ENCODE results near the gene NEGR1.

NEGR1 gene

DNA sequence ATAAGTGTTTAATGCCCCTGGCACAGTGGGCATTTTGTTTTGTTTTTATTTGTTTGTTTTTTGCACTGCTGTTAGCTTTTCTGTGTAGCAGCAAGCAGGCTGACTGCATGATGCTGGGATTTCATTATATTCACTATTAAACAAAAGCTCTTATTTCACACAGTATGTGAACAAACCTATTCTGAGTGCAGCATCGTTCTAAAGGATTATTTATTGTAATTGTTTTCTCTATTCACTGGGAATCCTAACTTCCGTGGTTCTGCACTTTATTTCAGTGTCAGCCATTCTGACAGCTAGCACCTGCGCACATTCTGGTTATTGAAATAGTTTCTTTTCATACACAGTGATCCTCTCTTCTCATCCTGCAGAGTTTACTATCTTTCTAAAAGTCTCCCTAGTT is 595.0 kb downstream of the NEGR1 start:
- no peak for DNase-seq (ENCODE audit: low spot score)

DNA sequence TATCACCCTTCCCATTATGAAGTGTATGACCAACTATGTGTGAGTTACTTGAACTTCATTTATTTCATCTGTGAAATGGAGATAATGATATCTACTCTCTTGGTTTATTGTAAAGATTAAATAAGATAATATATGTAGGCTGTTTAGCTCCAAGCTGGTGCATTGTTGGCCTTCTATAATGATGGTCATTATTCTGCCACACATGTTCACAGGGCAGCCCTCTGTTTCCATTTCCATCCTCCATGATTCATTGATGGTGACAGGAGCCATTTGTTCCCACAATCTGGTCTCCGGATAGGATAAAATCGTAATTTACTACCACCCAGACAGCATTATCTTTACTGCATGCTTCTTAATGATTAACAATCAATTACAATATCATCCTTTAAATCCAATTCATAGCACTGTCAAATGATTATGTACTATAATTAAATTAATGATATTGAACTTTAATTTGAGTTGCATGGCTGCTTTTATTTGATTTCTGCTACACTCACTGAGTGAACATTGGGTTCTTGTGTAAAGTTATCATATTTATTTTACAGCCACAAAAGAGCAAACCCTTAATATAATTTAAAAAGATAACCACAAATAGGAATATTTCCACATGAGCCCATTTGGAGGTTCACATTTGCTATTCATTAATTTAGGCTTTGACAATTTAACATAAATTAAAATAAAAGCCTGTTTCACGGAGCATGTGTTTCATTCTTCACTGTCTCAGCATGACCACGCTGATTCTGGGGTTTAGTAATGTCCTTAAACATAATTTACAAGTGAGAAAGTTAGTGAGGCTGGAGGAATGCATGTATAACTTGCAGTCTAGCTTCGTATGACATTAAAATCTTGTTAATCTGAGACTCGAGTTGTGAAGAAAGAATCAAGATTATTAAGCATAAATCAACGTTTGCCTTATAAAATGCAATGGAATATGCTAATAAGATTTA is 605.1 kb downstream of the NEGR1 start:
- no peak for DNase-seq (ENCODE audit: low spot score)

DNA sequence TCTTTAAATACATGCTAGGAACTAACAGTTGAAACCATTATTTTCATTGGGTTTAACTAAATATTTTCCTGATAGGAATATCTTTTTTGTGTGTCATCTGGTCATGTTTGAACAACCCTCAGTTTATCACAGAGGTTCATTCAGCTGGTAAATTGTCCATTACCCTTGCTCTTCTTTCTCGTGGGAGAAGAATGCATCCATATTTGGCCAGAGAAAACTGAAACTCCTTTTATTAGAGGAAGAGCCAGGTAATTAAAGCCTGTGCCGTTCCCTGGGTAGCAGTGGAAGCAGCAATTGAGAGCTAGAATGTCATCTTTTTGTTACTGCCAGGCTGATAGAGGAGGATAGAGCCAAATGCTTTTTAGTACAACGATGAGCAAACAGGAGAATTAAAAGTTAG is 614.3 kb downstream of the NEGR1 start:
- no peak for DNase-seq (ENCODE audit: low spot score)

- DNase-seq (ENCODE audit: low spot score) = no peak
Measured at GRCh38 chr1:71667216-71667615, 615.1 kb downstream of the NEGR1 start.

- no peak for DNase-seq (ENCODE audit: low spot score)
Measured at GRCh38 chr1:71666609-71667008, 615.7 kb downstream of the NEGR1 start.

- DNase-seq (ENCODE audit: low spot score) = no peak
Measured at GRCh38 chr1:71660411-71660810, 621.9 kb downstream of the NEGR1 start.

DNA sequence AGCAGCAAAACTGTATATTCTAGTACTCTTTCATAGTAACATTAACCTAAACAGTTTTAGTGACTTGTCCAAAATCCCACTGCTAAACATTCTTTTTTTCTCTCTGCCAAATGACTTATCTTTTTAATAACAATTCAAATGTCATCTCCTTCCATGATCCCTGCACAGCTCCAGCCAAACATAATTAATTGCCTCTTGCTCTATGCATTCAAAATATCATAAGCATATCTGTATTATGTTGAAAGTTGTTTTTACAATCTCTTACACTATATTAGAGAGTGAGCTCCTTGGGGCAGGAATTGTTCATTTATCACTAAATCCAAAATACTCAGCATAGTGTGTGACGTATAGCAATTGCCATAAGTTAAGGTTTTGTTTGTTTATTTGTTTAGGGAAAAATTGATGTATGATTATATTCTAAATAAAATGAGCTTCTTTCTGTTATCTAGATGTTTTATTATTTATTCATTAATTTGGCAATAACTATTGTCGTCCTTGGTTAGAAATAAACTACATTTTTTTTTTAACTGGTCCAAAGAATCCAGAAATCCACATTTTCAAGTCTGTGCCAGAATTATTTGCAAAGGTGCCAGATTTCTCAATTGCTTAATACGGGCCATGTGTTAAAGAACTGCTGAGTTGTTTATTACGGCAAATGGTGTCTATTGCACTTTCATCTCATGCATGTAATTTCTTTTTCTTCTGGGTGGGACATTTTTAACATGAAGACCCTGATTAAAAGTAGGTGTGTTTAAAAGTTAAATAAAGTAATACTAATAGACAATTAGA is 624.3 kb downstream of the NEGR1 start:
- DNase-seq (ENCODE audit: low spot score) = no peak

GRCh38 chr1:71656902-71657301 is 625.4 kb downstream of the NEGR1 start:
- DNase-seq (ENCODE audit: low spot score) = no peak

DNA sequence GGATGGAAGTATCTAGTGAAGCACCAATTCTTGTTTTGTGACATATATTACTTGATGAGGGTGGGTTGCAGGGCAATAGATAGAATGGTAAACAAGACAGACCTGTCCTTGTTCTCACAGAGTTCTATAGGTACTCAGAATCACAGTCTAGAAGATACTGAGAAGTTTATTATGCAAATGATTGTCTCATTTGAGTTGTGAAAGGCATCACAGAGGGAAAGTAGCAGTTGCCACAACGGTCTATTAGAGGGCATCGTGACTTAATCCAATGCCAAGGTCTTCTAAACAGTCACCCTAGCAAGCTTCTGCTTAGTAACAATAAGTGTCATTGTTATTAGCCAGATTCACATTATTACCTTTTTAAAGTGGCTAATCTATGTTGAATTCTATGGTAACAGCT is 626.7 kb downstream of the NEGR1 start:
- no peak for DNase-seq (ENCODE audit: low spot score)

- no peak for DNase-seq (ENCODE audit: low spot score)
Measured at GRCh38 chr1:71653952-71654351, 628.4 kb downstream of the NEGR1 start.

GRCh38 chr1:71651214-71651613 is 631.1 kb downstream of the NEGR1 start:
- no peak for DNase-seq (ENCODE audit: low spot score)

DNA sequence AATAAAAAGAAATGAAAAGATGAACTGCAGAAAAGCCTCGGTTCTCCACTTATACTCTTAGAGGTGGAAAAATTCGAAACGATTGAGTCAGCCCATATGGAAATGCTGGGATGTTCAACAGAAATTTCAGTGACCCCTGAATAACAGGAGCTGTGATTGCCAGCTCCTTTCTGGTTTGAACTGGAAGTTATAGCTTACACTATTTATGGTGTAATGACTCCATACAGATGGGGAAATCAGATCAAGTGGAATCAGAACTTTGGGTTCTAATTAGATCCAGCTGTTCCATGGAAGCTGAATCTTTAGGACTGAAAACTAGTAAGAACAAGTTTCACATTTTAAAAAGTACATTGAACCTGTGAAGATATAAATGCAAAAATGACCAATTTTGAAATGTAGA is 632.2 kb downstream of the NEGR1 start:
- no peak for DNase-seq (ENCODE audit: low spot score)

DNA sequence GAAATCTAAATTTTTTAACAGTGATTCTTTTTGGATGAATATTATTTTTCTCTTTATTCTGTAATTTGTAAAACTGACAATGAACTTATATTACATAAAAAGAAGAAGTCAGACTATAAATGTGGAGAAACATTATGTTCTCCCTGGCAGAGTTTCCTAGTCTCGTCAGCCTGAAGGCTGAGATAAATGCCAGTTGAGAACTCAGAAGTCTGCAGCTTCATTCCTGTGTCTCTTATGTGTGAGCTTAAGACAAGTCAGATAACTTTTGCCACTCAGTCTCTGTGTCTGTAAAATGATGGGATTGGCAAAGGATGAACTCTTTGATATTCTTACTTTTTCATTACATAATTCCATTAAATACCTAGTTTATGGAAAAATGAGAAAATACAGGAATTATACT is 632.7 kb downstream of the NEGR1 start:
- no peak for DNase-seq (ENCODE audit: low spot score)

- DNase-seq (ENCODE audit: low spot score) = no peak
Measured at GRCh38 chr1:71647513-71648300, 634.6 kb downstream of the NEGR1 start.

DNA sequence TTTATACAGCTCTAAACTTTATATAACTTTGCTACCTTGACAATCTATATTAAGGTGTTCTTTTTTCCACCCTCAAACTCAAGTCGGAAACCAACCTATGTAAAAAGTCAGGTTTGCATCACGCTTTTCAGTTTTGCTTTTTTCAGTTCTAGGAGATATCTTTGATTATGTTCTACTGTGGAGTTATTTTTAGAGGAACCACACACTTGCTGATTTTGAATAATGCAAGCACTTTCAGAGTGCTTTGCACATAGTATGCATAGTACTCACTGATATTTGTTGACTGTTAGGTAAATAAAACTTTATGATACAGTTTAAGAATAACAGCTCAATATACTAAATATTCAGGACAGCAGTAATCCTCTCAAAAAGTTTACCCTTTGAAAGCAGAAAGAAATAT is 637.3 kb downstream of the NEGR1 start:
- no peak for DNase-seq (ENCODE audit: low spot score)

- DNase-seq (ENCODE audit: low spot score) = no peak
Measured at GRCh38 chr1:71641903-71642302, 640.4 kb downstream of the NEGR1 start.

DNA sequence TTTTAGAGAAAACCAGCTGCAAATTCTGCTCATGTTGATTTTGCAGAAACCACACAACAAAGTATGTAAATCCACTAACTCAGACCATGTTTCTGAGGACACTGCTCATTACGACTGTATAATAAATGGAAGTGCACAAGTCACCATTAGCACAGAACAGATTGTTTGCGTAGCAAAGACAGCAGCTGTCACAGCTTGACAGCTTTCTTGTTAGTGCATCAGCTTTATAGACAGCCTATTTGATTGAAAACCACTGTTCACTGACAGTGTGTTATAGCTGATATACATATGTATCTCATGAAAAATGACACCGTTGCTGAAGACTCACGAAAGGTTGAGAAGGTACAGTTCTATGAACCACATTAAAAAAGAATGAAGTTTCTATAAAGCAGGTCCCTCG is 641.3 kb downstream of the NEGR1 start:
- no peak for DNase-seq (ENCODE audit: low spot score)

GRCh38 chr1:71640116-71640515 is 642.2 kb downstream of the NEGR1 start:
- DNase-seq (ENCODE audit: low spot score) = no peak

DNA sequence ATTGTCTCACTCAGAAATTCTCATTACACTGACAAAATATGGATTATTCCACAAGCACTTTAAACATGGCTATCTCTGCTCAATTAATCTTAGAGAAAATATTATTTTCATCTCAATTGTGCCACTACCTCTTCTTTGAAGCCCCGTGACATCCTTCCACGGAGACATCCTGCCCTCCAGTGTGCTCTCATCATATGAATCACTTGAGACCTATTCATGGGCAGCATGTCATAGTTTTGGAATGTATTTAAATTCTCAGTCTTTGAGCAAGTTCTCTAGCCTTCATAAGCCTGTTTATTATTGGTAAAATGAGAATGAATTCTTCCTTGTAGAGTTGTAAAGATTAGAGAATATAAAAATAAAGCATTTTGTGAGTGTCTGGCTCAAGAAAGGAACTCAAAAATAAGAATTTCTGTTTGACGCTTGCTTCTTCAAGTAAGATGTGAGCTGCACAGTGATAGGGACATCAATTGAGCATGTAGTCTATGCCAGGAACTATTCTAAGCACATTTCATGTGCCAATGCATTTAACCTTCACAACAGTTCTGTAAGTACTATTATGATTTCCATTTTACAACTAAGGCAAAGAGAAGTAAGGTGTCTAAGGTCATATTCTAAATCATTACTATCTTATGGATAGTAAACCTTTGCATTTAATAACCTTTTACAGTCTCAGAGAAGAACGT is 644.1 kb downstream of the NEGR1 start:
- peak; percentile 43 for DNase-seq (ENCODE audit: low spot score)

GRCh38 chr1:71635568-71635967 is 646.8 kb downstream of the NEGR1 start:
- DNase-seq (ENCODE audit: low spot score) = no peak

GRCh38 chr1:71634159-71634558 is 648.2 kb downstream of the NEGR1 start:
- no peak for DNase-seq (ENCODE audit: low spot score)

- no peak for DNase-seq (ENCODE audit: low spot score)
Measured at GRCh38 chr1:71630073-71630472, 652.3 kb downstream of the NEGR1 start.
